H1 (cell line): ENCODE data around the gene SLC17A3. TPM values are rescaled to one million over a fixed set of nuclear protein-coding genes. Genes with fewer than 3 reads are reported as not detected.

Experiments
- EGR1 ChIP-seq: IDR thresholded peaks from 2 replicates; pipeline ENCODE4 v1.6.1; 2011; ENCODE audit warnings: low read depth, low read length, borderline replicate concordance
- GTF2F1 ChIP-seq: IDR thresholded peaks from 2 replicates; pipeline ENCODE4 v1.6.1; 2012; ENCODE audit warnings: low read depth, low read length, improper control_type of control experiment, borderline replicate concordance
- MAFK ChIP-seq: IDR thresholded peaks from 2 replicates; pipeline ENCODE4 v1.6.1; 2012; ENCODE audit warnings: low read depth, mild to moderate bottlenecking, improper control_type of control experiment, low read length
- polyA plus RNA-seq, 7 experiments: library from polyadenylated mRNA; depleted of rRNA in 3 of 7; stranded (reverse) in 5 of 7; unstranded in 2 of 7; fragments of >200 nt in 5 of 7; fragments of 200-250 nt in 2 of 7; gene quantifications; 1 replicate in 5 of 7; 2 replicates in 1 of 7; 4 replicates in 1 of 7; pipeline versions ENCODE4 v1.2.1 to v1.2.3, GENCODE V29; 2011 to 2013; ENCODE audit warnings: missing spikeins in 2 of 7, mixed read lengths in 2 of 7
- total RNA-seq: library from RNA; stranded (reverse); fragmentation: NEBNext Ultra II Directional; extraction: Animal tissue kit (Norgen Biotek cat#: 25700); gene quantifications from 2 replicates; pipeline ENCODE4 v1.2.1, GENCODE V29; 2021
- TF ChIP-seq, protein P1 (sequence below): fragments of 300-600 bp; sonication (generic); IDR thresholded peaks from 2 replicates; pipeline ENCODE4 v1.7.1; 2012; ENCODE audit warnings: low read length, moderate library complexity, mild to moderate bottlenecking, inconsistent platforms; ENCODE audit not compliant: insufficient replicate concordance

SLC17A3 gene
- total and polyA plus RNA-seq, 2 of the 8 experiments (the other 6 are each of a cell fraction or from before 2014, with no cell fraction given), result not detected

DNA sequence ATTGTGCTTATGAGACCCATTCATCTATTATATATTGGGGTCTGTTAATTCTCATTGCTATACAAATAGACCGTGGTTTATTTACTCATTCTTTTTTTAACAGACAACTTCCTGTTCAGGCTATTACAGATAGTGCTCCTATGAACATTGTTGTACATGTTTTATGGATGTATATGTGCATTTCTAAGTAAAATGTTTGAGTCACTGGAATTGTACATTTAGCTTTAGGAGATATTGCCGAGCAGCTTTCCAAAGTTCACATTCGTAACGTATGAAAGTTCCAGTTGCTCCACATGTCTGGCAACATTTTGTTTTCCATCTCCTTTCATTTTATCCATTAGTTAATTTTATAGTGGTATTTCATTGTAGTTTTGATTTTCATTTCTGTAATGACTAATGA lies 37.3 kb upstream of the SLC17A3 start (continued):
- TF ChIP-seq GTF2F1 (no peak), EGR1 (no peak), MAFK (no peak)
- TF ChIP-seq, protein P1, sequence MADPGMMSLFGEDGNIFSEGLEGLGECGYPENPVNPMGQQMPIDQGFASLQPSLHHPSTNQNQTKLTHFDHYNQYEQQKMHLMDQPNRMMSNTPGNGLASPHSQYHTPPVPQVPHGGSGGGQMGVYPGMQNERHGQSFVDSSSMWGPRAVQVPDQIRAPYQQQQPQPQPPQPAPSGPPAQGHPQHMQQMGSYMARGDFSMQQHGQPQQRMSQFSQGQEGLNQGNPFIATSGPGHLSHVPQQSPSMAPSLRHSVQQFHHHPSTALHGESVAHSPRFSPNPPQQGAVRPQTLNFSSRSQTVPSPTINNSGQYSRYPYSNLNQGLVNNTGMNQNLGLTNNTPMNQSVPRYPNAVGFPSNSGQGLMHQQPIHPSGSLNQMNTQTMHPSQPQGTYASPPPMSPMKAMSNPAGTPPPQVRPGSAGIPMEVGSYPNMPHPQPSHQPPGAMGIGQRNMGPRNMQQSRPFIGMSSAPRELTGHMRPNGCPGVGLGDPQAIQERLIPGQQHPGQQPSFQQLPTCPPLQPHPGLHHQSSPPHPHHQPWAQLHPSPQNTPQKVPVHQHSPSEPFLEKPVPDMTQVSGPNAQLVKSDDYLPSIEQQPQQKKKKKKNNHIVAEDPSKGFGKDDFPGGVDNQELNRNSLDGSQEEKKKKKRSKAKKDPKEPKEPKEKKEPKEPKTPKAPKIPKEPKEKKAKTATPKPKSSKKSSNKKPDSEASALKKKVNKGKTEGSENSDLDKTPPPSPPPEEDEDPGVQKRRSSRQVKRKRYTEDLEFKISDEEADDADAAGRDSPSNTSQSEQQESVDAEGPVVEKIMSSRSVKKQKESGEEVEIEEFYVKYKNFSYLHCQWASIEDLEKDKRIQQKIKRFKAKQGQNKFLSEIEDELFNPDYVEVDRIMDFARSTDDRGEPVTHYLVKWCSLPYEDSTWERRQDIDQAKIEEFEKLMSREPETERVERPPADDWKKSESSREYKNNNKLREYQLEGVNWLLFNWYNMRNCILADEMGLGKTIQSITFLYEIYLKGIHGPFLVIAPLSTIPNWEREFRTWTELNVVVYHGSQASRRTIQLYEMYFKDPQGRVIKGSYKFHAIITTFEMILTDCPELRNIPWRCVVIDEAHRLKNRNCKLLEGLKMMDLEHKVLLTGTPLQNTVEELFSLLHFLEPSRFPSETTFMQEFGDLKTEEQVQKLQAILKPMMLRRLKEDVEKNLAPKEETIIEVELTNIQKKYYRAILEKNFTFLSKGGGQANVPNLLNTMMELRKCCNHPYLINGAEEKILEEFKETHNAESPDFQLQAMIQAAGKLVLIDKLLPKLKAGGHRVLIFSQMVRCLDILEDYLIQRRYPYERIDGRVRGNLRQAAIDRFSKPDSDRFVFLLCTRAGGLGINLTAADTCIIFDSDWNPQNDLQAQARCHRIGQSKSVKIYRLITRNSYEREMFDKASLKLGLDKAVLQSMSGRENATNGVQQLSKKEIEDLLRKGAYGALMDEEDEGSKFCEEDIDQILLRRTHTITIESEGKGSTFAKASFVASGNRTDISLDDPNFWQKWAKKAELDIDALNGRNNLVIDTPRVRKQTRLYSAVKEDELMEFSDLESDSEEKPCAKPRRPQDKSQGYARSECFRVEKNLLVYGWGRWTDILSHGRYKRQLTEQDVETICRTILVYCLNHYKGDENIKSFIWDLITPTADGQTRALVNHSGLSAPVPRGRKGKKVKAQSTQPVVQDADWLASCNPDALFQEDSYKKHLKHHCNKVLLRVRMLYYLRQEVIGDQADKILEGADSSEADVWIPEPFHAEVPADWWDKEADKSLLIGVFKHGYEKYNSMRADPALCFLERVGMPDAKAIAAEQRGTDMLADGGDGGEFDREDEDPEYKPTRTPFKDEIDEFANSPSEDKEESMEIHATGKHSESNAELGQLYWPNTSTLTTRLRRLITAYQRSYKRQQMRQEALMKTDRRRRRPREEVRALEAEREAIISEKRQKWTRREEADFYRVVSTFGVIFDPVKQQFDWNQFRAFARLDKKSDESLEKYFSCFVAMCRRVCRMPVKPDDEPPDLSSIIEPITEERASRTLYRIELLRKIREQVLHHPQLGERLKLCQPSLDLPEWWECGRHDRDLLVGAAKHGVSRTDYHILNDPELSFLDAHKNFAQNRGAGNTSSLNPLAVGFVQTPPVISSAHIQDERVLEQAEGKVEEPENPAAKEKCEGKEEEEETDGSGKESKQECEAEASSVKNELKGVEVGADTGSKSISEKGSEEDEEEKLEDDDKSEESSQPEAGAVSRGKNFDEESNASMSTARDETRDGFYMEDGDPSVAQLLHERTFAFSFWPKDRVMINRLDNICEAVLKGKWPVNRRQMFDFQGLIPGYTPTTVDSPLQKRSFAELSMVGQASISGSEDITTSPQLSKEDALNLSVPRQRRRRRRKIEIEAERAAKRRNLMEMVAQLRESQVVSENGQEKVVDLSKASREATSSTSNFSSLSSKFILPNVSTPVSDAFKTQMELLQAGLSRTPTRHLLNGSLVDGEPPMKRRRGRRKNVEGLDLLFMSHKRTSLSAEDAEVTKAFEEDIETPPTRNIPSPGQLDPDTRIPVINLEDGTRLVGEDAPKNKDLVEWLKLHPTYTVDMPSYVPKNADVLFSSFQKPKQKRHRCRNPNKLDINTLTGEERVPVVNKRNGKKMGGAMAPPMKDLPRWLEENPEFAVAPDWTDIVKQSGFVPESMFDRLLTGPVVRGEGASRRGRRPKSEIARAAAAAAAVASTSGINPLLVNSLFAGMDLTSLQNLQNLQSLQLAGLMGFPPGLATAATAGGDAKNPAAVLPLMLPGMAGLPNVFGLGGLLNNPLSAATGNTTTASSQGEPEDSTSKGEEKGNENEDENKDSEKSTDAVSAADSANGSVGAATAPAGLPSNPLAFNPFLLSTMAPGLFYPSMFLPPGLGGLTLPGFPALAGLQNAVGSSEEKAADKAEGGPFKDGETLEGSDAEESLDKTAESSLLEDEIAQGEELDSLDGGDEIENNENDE, result no peak
